HTERT RPE-1 (cell line): ENCODE measurements around the gene CD2AP.

Experiments
- in situ Hi-C: fragments of 300-500 bp; cut with MboI; formaldehyde crosslinking; loops from 4 replicates; pipeline ENCODE4 v1.14.3; 2020; ENCODE audit warnings: low sequenced_read_pairs

The CD2AP gene

GRCh38 chr6:47672816-47673215 is 195.2 kb downstream of the CD2AP start:
- in situ Hi-C loops = no loop called here

GRCh38 chr6:47674673-47675072 is 197.1 kb downstream of the CD2AP start:
- in situ Hi-C loops = no loop called here
